GM21723 (cell line): ENCODE data around the gene TMPRSS11B.
"Not testable (repeated sequence)": the region's sequence is repeated elsewhere in the genome, so short reads cannot be mapped to it uniquely, and the experiment has no call there.

ENCODE experiments used
- ATAC-seq: cut with Tn5 transposase; IDR thresholded peaks from one replicate; pipeline ENCODE4 v1.9.1; 2021; ENCODE audit warnings: mild to moderate bottlenecking, moderate library complexity; ENCODE audit not compliant: unreplicated experiment

Gene TMPRSS11B

GRCh38 chr4:68228568-68228967 lies 16.9 kb downstream of the TMPRSS11B start:
- no peak for ATAC-seq

GRCh38 chr4:68218044-68218443 lies 27.4 kb downstream of the TMPRSS11B start:
- no peak for ATAC-seq

GRCh38 chr4:68216501-68216900 lies 29.0 kb downstream of the TMPRSS11B start:
- no peak for ATAC-seq

GRCh38 chr4:68209003-68209402 lies 36.5 kb downstream of the TMPRSS11B start:
- no peak for ATAC-seq

GRCh38 chr4:68194305-68194704 lies 51.2 kb downstream of the TMPRSS11B start:
- not testable (repeated sequence) for ATAC-seq

- ATAC-seq, result no peak
Measured at GRCh38 chr4:68193194-68193593, 52.3 kb downstream of the TMPRSS11B start.

- no peak for ATAC-seq
Measured at GRCh38 chr4:68187145-68187544, 58.3 kb downstream of the TMPRSS11B start.

GRCh38 chr4:68184923-68185322 lies 60.6 kb downstream of the TMPRSS11B start:
- ATAC-seq, result no peak

- no peak for ATAC-seq
Measured at GRCh38 chr4:68183417-68183816, 62.1 kb downstream of the TMPRSS11B start.

- ATAC-seq, result no peak
Measured at GRCh38 chr4:68182382-68182820, 63.1 kb downstream of the TMPRSS11B start.

- no peak for ATAC-seq
Measured at GRCh38 chr4:68180849-68181526, 64.5 kb downstream of the TMPRSS11B start.

- no peak for ATAC-seq
Measured at GRCh38 chr4:68176904-68177303, 68.6 kb downstream of the TMPRSS11B start.
